HG03571 (cell line): ENCODE results near the gene NLGN3.

Experiments
- ATAC-seq: cut with Tn5 transposase; IDR thresholded peaks from one replicate; pipeline ENCODE4 v1.9.1; 2021; ENCODE audit not compliant: unreplicated experiment

NLGN3 gene

DNA sequence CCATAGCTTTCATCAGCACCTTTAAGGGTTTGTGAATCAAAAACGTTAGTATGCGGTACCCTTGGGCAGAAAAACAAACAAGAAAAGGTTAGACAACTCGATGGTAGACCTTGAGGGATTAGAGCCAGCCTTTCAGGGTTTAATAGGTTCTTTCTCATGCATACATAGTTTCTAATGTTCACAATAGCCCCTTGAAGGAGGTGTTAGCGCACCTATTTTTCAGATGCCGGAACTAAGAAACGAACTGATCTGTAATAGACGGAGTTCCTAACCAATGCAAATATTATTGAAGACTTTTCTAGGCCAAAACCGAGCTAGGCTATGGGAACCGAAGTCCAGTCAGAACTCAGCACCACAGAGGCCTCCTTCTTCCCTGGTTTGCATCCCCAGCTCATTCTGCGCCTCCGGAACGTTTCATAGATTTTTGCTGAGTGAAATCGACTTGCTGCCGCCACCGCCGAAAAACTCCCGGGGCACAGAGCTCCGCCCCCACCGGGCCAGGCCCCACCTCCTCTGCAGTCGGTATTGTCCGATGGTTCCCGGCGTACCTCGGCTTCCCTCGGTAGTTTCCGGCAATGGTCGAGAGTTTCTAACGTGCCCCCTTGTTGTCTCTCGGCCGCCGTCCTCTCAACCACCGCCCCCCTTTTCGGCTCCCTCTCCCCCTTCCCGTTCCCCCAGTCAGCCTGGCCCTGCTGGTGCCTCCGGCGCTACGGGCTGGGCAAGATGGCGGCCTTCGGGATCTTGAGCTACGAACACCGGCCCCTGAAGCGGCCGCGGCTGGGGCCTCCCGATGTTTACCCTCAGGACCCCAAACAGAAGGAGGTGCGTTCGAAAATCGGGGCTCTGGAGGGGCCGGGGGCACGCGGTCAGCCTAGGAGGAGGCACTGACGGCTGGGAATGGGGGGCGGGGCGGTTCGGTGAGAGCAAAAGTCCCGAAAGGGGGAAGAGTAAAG is 26.3 kb upstream of the NLGN3 start, which contains the start of gene MED12:
Gene MED12 (plus strand): TSS at position 565 of the 953 bp plus-strand sequence. CDS start 159 bp downstream, at position 724.
- peak; percentile 98 for ATAC-seq

DNA sequence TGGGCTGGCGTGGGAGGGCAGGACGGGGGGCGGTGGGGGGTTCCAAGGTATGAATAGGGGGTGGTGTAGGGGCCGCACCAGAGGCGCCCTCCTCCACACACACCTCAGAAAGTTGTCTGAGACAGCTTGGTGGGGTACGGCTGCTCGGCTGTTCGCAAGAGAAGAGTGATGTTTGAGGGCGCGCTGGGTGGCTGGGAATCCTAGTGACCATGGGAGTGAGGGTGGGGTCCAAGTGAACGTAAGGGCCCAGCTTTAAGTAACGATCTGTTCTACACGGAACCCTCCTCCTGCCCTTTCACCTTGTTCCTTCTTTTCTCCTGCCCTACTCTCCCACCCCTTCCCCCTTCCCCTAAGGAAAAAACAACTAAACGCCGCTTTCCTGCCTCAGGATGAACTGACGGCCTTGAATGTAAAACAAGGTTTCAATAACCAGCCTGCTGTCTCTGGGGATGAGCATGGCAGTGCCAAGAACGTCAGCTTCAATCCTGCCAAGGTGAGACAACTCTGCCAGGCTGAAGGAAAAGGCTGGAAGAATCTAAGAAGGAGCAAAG is 25.6 kb upstream of the NLGN3 start:
- ATAC-seq = no peak

DNA sequence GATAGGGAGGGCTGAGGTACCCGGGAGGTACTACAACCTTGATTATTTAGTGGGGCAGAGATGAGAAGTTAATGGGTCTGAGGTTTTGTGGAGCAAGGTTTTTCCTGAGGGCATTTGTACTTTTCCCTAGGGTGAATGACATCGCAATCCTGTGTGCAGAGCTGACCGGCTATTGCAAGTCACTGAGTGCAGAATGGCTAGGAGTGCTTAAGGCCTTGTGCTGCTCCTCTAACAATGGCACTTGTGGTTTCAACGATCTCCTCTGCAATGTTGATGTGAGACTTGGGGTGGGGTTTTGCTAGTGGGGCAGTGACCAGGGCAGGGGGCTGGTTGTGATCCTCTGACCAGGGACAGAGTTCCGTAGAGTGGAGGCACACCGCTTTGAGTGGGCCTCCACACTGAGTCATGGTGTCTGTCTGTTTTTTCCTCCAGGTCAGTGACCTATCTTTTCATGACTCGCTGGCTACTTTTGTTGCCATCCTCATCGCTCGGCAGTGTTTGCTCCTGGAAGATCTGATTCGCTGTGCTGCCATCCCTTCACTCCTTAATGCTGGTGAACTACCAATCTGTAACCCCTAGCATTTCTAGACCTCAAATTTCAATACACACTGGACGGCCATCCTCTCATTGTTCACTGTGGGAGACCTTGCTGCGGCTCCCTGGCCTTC is 16.3 kb upstream of the NLGN3 start:
- ATAC-seq = no peak

DNA sequence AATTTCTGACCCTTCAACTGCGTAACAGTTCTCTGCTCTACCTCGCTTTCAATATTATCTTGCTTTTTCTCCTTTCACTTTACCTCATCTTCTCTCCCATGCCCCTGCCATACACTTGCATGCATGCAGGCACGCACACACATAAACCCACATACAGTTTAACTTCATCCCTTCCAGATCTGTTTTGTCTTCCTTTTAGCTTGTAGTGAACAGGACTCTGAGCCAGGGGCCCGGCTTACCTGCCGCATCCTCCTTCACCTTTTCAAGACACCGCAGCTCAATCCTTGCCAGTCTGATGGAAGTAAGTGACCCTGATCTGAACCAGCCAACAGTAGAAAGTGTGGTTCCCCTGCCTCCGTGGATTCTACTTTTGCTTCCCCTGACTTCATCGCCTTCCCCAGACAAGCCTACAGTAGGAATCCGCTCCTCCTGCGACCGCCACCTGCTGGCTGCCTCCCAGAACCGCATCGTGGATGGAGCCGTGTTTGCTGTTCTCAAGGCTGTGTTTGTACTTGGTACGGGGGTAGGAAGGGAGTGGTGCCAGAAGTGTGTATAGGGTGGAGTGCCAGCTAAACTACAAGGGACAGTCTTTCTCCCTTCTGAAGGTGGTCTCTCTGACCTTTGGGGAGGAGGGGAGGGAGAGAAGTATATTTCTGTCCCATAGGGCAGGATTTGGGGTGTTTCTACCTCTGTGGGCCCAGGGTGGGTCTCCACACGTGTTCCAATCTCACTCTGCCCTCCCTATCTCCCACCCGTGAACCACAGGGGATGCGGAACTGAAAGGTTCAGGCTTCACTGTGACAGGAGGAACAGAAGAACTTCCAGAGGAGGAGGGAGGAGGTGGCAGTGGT is 15.5 kb upstream of the NLGN3 start:
- ATAC-seq = peak; percentile 61

DNA sequence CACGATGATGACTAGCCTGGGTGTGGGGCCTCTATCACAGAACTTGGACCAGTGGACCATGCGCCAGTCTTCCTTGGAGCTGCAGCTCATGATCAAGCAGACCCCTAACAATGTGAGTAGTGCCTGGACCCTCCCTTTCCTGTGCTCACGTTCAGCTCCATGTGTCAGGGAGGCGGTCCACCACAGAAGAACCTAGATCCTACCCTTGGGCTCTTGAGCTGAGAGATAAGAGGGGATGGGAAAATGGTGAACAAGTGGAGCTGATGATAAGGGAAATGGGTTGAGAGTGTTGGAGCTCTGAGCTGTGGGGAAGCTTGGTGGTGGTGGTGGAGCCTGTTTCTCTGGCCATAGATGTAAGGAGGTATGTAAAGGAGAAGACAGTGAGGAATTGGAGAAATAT is 13.1 kb upstream of the NLGN3 start:
- no peak for ATAC-seq

DNA sequence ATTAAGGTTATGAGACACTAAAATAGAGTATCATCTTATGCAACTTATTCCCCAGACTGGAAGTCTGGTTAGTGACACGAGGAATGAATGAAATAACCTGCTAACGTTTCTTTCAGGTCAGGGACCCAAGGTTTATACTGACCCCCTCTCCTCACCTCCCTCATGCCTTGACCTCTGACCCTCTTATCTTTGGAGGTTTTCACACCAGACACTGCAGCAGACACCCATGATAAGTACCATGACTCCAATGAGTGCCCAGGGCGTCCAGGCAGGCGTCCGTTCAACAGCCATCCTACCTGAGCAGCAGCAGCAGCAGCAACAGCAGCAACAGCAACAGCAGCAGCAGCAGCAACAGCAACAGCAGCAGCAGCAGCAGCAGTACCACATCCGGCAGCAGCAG is 4.2 kb upstream of the NLGN3 start:
- ATAC-seq = no peak

- ATAC-seq = no peak
These were observed 1.1 kb upstream of the NLGN3 start for GRCh38 chrX:71143508-71143907.

- no peak for ATAC-seq
These were observed 3.0 kb downstream of the NLGN3 start for GRCh38 chrX:71147496-71148277.

DNA sequence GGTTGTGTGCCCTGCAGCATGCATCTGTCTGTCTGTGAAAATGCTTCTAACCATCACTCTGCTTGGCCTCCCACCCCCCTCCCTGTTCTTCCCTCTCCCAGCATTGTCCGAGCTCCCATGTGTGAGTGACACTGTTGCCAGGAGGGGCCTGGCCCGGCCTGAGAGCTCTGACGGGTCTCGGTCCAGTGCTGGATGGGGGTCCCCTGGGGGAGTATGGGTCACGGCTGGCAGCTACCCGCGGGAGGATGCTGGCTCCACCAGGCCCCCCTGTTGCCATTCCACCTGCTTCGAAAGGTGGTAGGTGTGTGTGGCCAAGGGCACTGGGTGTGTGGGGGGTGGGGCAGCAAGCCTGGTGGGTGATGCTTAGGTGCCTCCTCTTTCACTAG is 3.6 kb downstream of the NLGN3 start:
- ATAC-seq = no peak

GRCh38 chrX:71151366-71151765 is 6.7 kb downstream of the NLGN3 start:
- no peak for ATAC-seq

DNA sequence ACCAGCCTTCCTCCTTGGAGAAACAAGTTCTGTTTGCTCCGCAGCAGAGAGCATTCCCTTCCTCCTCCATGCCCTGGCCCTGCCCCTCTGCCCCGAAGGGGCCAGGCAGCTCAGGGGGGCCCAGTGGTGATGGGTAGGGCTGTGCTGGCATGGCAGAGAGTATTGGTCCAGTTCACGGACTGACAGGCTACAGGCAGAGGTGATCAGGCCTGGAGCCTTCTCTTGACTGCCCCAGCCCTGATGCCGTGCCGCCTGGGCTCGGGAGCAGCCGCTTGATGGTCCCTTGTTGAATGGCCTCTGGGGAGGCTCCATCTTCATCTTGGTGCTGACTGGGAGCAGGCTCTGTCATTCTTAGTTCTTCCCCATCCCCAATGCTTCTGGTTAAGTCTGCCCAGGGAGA is 9.6 kb downstream of the NLGN3 start:
- ATAC-seq = no peak

DNA sequence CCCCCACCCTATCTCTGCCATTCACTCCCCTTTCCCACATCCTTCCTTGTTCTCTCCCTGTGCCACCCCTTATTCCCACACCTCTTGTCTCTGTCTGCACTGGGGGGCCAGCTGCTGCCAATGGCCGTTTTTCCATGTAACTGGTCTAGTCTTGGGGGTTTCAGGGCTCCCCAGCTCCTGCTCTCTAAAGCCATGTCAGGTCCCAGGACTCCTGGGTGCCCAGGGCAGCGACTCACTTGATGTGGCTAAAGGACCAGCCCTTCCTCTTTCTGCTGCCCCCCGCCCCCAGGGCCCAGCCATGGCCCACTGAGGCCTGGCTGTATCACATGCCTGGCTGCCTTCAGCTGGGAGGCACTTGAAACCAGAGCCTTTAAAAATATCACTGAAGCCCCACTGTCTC is 10.0 kb downstream of the NLGN3 start:
- no peak for ATAC-seq

DNA sequence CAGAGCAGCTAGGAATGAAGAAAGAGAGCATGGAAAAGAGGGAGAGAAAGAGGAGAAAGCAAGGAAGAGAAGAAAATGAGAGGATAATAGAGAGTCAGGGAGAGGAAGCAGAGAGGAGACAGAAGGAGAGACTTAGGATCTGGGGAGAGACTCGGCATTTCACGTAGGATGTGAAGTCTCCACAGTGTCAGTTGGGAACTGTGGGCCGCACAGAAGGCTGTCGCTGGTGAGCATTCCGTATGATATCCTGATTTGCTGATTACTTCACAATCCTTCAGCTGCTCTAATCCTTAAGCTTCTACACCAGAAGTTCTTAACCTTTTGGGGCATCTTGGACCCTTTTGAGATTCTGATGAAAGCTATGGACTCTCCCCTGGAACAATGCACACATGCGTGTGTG is 14.0 kb downstream of the NLGN3 start:
- no peak for ATAC-seq

DNA sequence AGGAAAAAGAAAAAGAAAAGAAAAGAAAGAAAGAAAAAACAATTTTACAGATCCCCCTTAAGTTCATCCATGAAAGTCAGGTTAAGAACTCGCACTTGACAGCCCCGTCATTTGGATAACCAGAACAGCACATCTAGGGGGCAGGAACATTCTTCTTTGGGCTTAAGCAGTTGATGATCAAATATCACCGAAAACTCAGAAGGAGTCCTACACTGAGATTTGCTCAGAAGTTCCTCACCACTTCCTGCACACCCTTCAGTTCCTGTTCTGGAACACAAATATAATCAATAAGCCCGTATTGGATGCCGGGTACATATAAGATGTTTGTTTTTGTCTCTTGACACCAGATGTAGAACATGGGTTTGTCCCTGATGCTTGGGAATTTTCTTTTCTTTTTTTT is 14.7 kb downstream of the NLGN3 start:
- no peak for ATAC-seq

- ATAC-seq = no peak
These were observed 15.8 kb downstream of the NLGN3 start for GRCh38 chrX:71160475-71160874.

DNA sequence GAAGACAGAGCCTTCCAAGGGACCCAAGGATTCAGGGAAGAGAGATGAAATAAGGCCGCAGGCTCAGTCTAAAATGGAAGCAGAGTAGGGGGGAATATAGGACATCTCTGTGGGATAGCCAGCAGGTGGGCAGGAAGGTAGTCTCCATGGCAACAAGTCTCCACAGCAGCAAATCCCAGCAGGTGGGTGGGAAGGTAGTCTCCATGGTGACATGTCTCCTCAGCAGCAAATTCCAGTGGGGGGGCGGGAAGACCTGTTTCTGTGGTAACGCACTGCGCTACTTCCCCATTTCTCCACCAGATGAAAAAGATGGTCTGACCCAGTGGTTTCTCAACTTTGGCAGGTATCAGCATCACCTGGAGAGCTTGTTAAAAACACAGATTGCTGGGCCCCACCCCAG is 18.3 kb downstream of the NLGN3 start:
- no peak for ATAC-seq

- ATAC-seq = no peak
These were observed 19.4 kb downstream of the NLGN3 start for GRCh38 chrX:71164071-71164470.

DNA sequence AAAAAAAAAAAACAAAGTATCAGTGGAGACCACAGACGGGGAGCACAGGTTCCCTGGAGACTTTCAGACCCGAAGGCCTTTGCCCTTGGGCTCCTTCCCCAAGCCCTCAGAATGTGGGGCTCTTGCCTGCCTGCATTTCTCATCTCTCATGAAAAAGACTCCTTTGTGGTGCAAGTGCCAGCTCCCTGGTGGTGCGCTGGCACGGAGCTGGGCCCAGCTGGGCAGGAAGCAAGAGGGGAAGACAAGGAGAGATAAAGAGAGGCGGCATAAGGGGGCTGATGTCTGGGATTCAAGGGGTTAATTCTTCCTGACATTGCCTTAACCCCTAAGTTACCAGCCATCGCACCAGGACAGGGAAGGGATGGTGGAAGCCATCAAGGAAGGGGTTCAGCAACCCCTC is 21.8 kb downstream of the NLGN3 start:
- no peak for ATAC-seq

GRCh38 chrX:71167031-71167781 is 22.6 kb downstream of the NLGN3 start:
- no peak for ATAC-seq

DNA sequence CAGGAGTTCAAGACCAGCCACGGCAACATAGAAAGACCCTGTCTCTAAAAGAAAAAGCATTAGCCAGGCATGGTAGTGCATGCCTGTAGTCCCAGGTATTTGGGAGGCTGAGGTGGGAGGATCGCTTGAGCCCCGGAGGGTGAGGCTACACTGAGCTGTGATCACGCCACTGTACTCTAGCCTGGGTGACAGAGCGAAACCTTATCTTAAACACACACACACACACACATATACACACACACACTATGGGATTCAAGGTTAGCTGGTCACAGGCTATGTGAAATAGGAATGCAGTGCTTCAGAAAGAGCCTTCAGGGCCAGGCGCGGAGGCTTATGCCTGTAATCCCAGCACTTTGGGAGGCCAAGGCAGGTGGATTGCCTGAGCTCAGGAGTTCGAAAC is 23.5 kb downstream of the NLGN3 start:
- no peak for ATAC-seq
